ENCODE measurements around the gene ARHGAP15. TPM values are rescaled to one million over a fixed set of nuclear protein-coding genes. Genes with fewer than 3 reads are reported as not detected.
"Not testable (repeated sequence)": the region's sequence is repeated elsewhere in the genome, so short reads cannot be mapped to it uniquely, and the experiment has no call there.

Gene ARHGAP15
- total and polyA plus RNA-seq, 2 donors from 2014 or later = 5.7 to 23.1 TPM

GRCh38 chr2:143533846-143534245 lies 404.6 kb downstream of the ARHGAP15 start:
- H3K27ac ChIP-seq (ENCODE audit: low read depth in 2 of 2, low read length in 2 of 2) = no peak overlapping the region
- H3K4me3 ChIP-seq (ENCODE audit: low read length in 3 of 3) = no peak overlapping the region
- TF ChIP-seq, protein P1, sequence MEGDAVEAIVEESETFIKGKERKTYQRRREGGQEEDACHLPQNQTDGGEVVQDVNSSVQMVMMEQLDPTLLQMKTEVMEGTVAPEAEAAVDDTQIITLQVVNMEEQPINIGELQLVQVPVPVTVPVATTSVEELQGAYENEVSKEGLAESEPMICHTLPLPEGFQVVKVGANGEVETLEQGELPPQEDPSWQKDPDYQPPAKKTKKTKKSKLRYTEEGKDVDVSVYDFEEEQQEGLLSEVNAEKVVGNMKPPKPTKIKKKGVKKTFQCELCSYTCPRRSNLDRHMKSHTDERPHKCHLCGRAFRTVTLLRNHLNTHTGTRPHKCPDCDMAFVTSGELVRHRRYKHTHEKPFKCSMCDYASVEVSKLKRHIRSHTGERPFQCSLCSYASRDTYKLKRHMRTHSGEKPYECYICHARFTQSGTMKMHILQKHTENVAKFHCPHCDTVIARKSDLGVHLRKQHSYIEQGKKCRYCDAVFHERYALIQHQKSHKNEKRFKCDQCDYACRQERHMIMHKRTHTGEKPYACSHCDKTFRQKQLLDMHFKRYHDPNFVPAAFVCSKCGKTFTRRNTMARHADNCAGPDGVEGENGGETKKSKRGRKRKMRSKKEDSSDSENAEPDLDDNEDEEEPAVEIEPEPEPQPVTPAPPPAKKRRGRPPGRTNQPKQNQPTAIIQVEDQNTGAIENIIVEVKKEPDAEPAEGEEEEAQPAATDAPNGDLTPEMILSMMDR (IDR thresholded peaks at IDR 0.05; ENCODE audit: borderline replicate concordance, extremely low read depth, insufficient read depth) = no peak
- FAIRE-seq = no peak
- no peaks in the 10 kb centered on the region for H3K9me3 ChIP-seq (ENCODE audit: control insufficient read depth in 2 of 3, insufficient read depth in 1 of 3, low read length in 3 of 3)
- no peak for DNase-seq
- H3K4me1 ChIP-seq (ENCODE audit: control insufficient read depth in 2 of 3, insufficient read depth in 2 of 3, low read depth in 1 of 3, low read length in 3 of 3) = no peaks in the 10 kb centered on the region
- no peaks in the 10 kb centered on the region for H3K27me3 ChIP-seq (ENCODE audit: control insufficient read depth, insufficient read depth, low read length)
- no peaks in the 10 kb centered on the region for H3K36me3 ChIP-seq (ENCODE audit: control insufficient read depth in 2 of 3, insufficient read depth in 3 of 3, low read length in 3 of 3)
- intact Hi-C loops (cut with DNase I) = no loop called here
- no peak overlapping the region for H3K9ac ChIP-seq (ENCODE audit: low read length in 3 of 3)

DNA sequence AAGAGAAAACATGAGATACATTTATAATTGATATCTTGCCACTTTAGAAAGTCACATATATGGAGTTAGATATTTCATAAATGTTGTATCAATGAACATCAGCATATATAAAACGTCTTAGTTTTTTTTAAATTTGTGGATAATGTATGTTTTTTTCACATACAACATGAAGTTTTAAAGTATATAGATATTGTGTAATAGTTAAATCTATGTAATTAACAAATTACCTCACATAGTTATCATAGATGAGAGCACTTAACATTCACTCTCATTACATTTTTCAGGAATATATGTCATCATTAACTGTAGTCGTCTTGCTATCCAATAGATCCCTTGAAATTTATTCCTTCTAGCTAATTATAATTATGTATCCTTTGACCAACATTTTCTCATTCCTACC lies 406.6 kb downstream of the ARHGAP15 start:
- peak; percentile 47 for FAIRE-seq
- intact Hi-C loops (cut with DNase I) = no loop called here
- H3K9me3 ChIP-seq (ENCODE audit: control insufficient read depth in 2 of 3, insufficient read depth in 1 of 3, low read length in 3 of 3) = no peaks in the 10 kb centered on the region

DNA sequence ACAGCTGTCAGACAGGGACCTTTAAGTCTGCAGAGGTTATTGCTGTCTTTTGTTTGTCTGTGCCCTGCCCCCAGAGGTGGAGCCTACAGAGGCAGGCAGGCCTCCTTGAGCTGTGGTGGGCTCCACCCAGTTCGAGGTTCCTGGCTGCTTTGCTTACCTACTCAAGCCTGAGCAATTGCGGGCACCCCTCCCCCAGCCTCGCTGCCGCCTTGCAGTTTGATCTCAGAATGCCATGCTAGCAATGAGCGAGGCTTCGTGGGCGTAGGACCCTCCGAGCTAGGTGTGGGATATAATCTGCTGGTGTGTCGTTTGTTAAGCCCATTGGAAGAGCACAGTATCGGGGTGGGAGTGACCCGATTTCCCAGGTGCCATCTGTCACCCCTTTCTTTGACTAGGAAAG lies 412.7 kb downstream of the ARHGAP15 start:
- not testable (repeated sequence) for FAIRE-seq
- peak in 1 of 5 donors; percentile 45 for DNase-seq

More for the DNA sequence above, 406.6 kb downstream of the ARHGAP15 start:
- H3K4me3 ChIP-seq (ENCODE audit: low read length in 3 of 3) = no peak overlapping the region
- no peak overlapping the region for H3K9ac ChIP-seq (ENCODE audit: low read length in 3 of 3)
- H3K36me3 ChIP-seq (ENCODE audit: control insufficient read depth in 2 of 3, insufficient read depth in 3 of 3, low read length in 3 of 3) = no peaks in the 10 kb centered on the region
- TF ChIP-seq, protein P1 (IDR thresholded peaks at IDR 0.05; ENCODE audit: borderline replicate concordance, extremely low read depth, insufficient read depth) = no peak
- no peak for DNase-seq
- no peaks in the 10 kb centered on the region for H3K27me3 ChIP-seq (ENCODE audit: control insufficient read depth, insufficient read depth, low read length)
- no peaks in the 10 kb centered on the region for H3K4me1 ChIP-seq (ENCODE audit: control insufficient read depth in 2 of 3, insufficient read depth in 2 of 3, low read depth in 1 of 3, low read length in 3 of 3)
- no peak overlapping the region for H3K27ac ChIP-seq (ENCODE audit: low read depth in 2 of 2, low read length in 2 of 2)

DNA sequence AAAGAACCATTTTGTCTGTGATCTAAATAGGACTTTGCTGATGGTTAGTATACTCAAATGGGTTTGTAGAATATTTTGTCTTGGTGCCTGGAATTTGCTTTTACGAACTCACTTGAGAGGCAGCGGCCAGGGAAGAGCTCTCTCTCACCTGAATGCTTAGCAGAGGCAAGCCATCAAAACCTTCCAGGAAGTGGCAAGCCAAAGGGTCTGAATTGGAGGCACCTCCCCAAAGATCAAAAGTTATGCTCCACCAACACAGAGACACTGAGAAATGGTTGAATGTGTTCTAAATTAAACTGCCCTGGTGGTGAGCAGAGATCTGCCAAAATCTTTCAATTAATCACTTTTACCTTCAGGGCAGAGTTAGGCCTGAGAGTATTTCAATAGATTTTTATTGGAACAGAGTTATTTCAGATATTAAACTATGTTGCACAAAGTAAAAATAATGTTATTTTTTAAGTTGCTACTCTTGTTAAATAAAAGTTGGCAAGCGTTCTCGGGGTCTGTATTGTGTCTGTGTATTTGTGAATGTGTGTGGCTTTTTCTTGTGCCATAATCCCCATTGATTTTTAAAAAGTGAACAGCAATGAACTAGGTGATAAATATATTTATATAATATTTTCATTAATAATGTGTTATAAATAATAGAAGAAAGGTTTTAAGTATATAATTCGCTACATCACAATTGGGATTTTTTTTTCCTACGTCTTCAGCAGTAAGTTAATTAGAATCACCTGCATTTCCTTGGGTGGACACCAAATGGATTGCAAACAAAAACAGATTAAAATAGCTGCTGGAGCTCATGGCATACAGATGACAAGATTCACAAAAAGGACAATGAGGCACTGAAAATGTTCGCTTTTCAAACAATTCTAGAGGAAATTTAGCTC lies 416.1 kb downstream of the ARHGAP15 start:
- no peak for FAIRE-seq
- no peak overlapping the region for H3K9ac ChIP-seq (ENCODE audit: low read length in 3 of 3)
- no peak for DNase-seq
- no peaks in the 10 kb centered on the region for H3K4me1 ChIP-seq (ENCODE audit: control insufficient read depth in 2 of 3, insufficient read depth in 2 of 3, low read depth in 1 of 3, low read length in 3 of 3)
- H3K36me3 ChIP-seq (ENCODE audit: control insufficient read depth in 2 of 3, insufficient read depth in 3 of 3, low read length in 3 of 3) = no peaks in the 10 kb centered on the region
- intact Hi-C loops (cut with DNase I) = no loop called here
- TF ChIP-seq, protein P1 (IDR thresholded peaks at IDR 0.05; ENCODE audit: borderline replicate concordance, extremely low read depth, insufficient read depth) = no peak
- no peak overlapping the region for H3K27ac ChIP-seq (ENCODE audit: low read depth in 2 of 2, low read length in 2 of 2)
- no peaks in the 10 kb centered on the region for H3K27me3 ChIP-seq (ENCODE audit: control insufficient read depth, insufficient read depth, low read length)
- H3K9me3 ChIP-seq (ENCODE audit: control insufficient read depth in 2 of 3, insufficient read depth in 1 of 3, low read length in 3 of 3) = no peaks in the 10 kb centered on the region
- H3K4me3 ChIP-seq (ENCODE audit: low read length in 3 of 3) = no peak overlapping the region

More for the DNA sequence above, 412.7 kb downstream of the ARHGAP15 start:
- H3K9me3 ChIP-seq (ENCODE audit: control insufficient read depth in 2 of 3, insufficient read depth in 1 of 3, low read length in 3 of 3); H3K27ac ChIP-seq (ENCODE audit: low read depth in 2 of 2, low read length in 2 of 2); H3K9ac ChIP-seq (ENCODE audit: low read length in 3 of 3); H3K4me1 ChIP-seq (ENCODE audit: control insufficient read depth in 2 of 3, insufficient read depth in 2 of 3, low read depth in 1 of 3, low read length in 3 of 3); H3K27me3 ChIP-seq (ENCODE audit: control insufficient read depth, insufficient read depth, low read length); H3K36me3 ChIP-seq (ENCODE audit: control insufficient read depth in 2 of 3, insufficient read depth in 3 of 3, low read length in 3 of 3); H3K4me3 ChIP-seq (ENCODE audit: low read length in 3 of 3); intact Hi-C loops (cut with DNase I): not testable (repeated sequence)

Data from kidney (tissue), 14 donors.